Keratinocyte (primary cell): Measurements from ENCODE around the gene CEP120. TPM values are rescaled to one million over a fixed set of nuclear protein-coding genes. Genes with fewer than 3 reads are reported as not detected.

Experiments used
- DNase-seq: peaks from one replicate; pipeline ENCODE4 v3.0.0-alpha.2; 2011; ENCODE audit warnings: low read depth, missing footprints, low spot score
- FAIRE-seq: peaks from 2 replicates; lab custom pipeline; 2011; peaks lifted over from hg19 to GRCh38; lab: Jason Lieb, UNC
- H2AFZ ChIP-seq: 2 replicates; pipeline ENCODE4 v1.6.0; 2012; ENCODE audit warnings: low read length, control low read depth, inconsistent platforms; ENCODE audit not compliant: control insufficient read depth
- H3K27ac ChIP-seq: 2 replicates; pipeline ENCODE4 v1.5.1; 2011; ENCODE audit warnings: low read length; ENCODE audit not compliant: control insufficient read depth, insufficient read depth
- H3K27me3 ChIP-seq: 3 replicates; pipeline ENCODE4 v1.6.0; 2011; ENCODE audit warnings: low read length; ENCODE audit not compliant: control insufficient read depth, insufficient read depth; ENCODE audit errors: extremely low read depth
- H3K36me3 ChIP-seq, 2 experiments: 2 replicates in 1 of 2; 3 replicates in 1 of 2; pipeline ENCODE4 v1.5.1; 2011; ENCODE audit warnings: low read length in 2 of 2, mild to moderate bottlenecking in 1 of 2; ENCODE audit not compliant: control insufficient read depth in 2 of 2, insufficient read depth in 2 of 2; ENCODE audit errors: extremely low read depth in 1 of 2
- H3K4me1 ChIP-seq: 3 replicates; pipeline ENCODE4 v1.5.1; 2011; ENCODE audit warnings: low read length; ENCODE audit not compliant: control insufficient read depth, insufficient read depth; ENCODE audit errors: extremely low read depth
- H3K4me2 ChIP-seq: 3 replicates; pipeline ENCODE4 v1.6.0; 2011; ENCODE audit warnings: low read depth, low read length; ENCODE audit not compliant: control insufficient read depth, insufficient read depth; ENCODE audit errors: extremely low read depth
- H3K4me3 ChIP-seq, 3 experiments: fragments of 200-600 bp in 1 of 3; sonication (generic) in 1 of 3; 2 replicates in 2 of 3; 3 replicates in 1 of 3; pipeline ENCODE4 v1.5.1; 2011 to 2016; ENCODE audit warnings: low read length in 3 of 3, mild to moderate bottlenecking in 3 of 3, control low read depth in 2 of 3, inconsistent platforms in 1 of 3, low read depth in 1 of 3, mixed read lengths in 1 of 3, mixed run types in 1 of 3, moderate library complexity in 1 of 3; ENCODE audit not compliant: control insufficient read depth in 2 of 3, insufficient read depth in 2 of 3; ENCODE audit errors: extremely low read depth in 1 of 3
- H3K79me2 ChIP-seq: 2 replicates; pipeline ENCODE4 v1.6.0; 2012; ENCODE audit warnings: low read length; ENCODE audit not compliant: control insufficient read depth, insufficient read depth
- H3K9ac ChIP-seq: 3 replicates; pipeline ENCODE4 v1.6.0; 2011; ENCODE audit warnings: low read length; ENCODE audit not compliant: control insufficient read depth, insufficient read depth; ENCODE audit errors: extremely low read depth
- H3K9me1 ChIP-seq: 3 replicates; pipeline ENCODE4 v1.6.0; 2011; ENCODE audit warnings: low read length; ENCODE audit not compliant: control insufficient read depth, insufficient read depth; ENCODE audit errors: extremely low read depth
- H3K9me3 ChIP-seq: 2 replicates; pipeline ENCODE4 v1.5.1; 2012; ENCODE audit warnings: low read depth, low read length; ENCODE audit not compliant: control insufficient read depth
- H4K20me1 ChIP-seq: 3 replicates; pipeline ENCODE4 v1.6.0; 2011; ENCODE audit warnings: low read length; ENCODE audit not compliant: control insufficient read depth, insufficient read depth; ENCODE audit errors: extremely low read depth
- CTCF ChIP-seq, 3 experiments: IDR thresholded peaks in 1 of 3; conservative IDR thresholded peaks in 1 of 3; optimal IDR thresholded peaks in 1 of 3; 2 replicates in 2 of 3; 3 replicates in 1 of 3; pipeline versions ENCODE3 to v1.5.1; 2011; ENCODE audit warnings: low read length in 3 of 3, mild to moderate bottlenecking in 3 of 3, moderate library complexity in 2 of 3, control low read depth in 1 of 3, inconsistent platforms in 1 of 3; ENCODE audit not compliant: insufficient read depth in 2 of 3; ENCODE audit errors: extremely low read depth in 1 of 3
- EZH2 ChIP-seq: IDR thresholded peaks from one replicate; pipeline ENCODE4 v1.6.1; 2012; ENCODE audit warnings: inconsistent platforms, mild to moderate bottlenecking, low read length, moderate library complexity
- dilution Hi-C: fragments of 300-500 bp; cut with MboI; formaldehyde crosslinking; loops from one replicate; pipeline ENCODE4 v1.7.0; 2020; ENCODE audit warnings: low sequenced_read_pairs; ENCODE audit not compliant: extremely low pct_ligation_motif_present
- polyA plus RNA-seq, 5 experiments: library from polyadenylated mRNA; depleted of rRNA in 3 of 5; stranded (reverse) in 3 of 5; stranded (forward) in 1 of 5; unstranded in 1 of 5; fragments of >200 nt; gene quantifications; 1 replicate in 1 of 5; 2 replicates in 3 of 5; 3 replicates in 1 of 5; pipeline versions ENCODE4 v1.2.1 to v1.2.3, GENCODE V29; 2011 to 2012; ENCODE audit warnings: missing spikeins in 2 of 5, low read depth in 1 of 5, low replicate concordance in 1 of 5

Gene CEP120
- polyA plus RNA-seq, 1 donor (not counting 4 experiments of a cell fraction or from before 2014, with no cell fraction given): 11.7 TPM

- Histone ChIP-seq H3K4me1 (no peaks in the 10 kb centered on the region), H3K4me3 (no peak overlapping the region), H2AFZ (no peak overlapping the region), H3K79me2 (no peaks in the 10 kb centered on the region), H3K9ac (no peak overlapping the region), H3K27ac (no peak overlapping the region), H4K20me1 (no peaks in the 10 kb centered on the region), H3K36me3 (peaks cover 5 to 18% of the 10 kb centered on the region in 2 experiments), H3K9me1 (no peaks in the 10 kb centered on the region), H3K9me3 (no peaks in the 10 kb centered on the region), H3K27me3 (no peaks in the 10 kb centered on the region), H3K4me2 (no peak overlapping the region)
- peak; percentile 49 to 64 (median 63) for TF ChIP-seq CTCF (optimal IDR thresholded peaks at IDR 0.05 in 1 of 3, IDR thresholded peaks at IDR 0.05 in 1 of 3, conservative IDR thresholded peaks at IDR 0.05 in 1 of 3; ENCODE audit: extremely low read depth in 1 of 3, insufficient read depth in 2 of 3, low read length in 3 of 3)
- TF ChIP-seq EZH2: no peak
- FAIRE-seq (no peak), DNase-seq (no peak)
- dilution Hi-C loops: no loop called here
Observed at GRCh38 chr5:123371575-123372179, 51.5 kb downstream of the CEP120 start.

GRCh38 chr5:123369371-123369968 lies 53.7 kb downstream of the CEP120 start:
- DNase-seq: no peak
- dilution Hi-C loops: no loop called here
- no peak for FAIRE-seq
- Histone ChIP-seq H3K4me1 (no peaks in the 10 kb centered on the region), H3K27ac (no peak overlapping the region), H3K27me3 (no peaks in the 10 kb centered on the region), H3K4me2 (no peak overlapping the region), H2AFZ (no peak overlapping the region), H3K4me3 (no peak overlapping the region), H3K36me3 (peaks cover 4 to 8% of the 10 kb centered on the region in 2 experiments), H3K9me1 (no peaks in the 10 kb centered on the region), H3K79me2 (no peaks in the 10 kb centered on the region), H3K9me3 (no peaks in the 10 kb centered on the region), H4K20me1 (no peaks in the 10 kb centered on the region), H3K9ac (no peak overlapping the region)
- no peak for TF ChIP-seq CTCF (optimal IDR thresholded peaks at IDR 0.05 in 1 of 3, IDR thresholded peaks at IDR 0.05 in 1 of 3, conservative IDR thresholded peaks at IDR 0.05 in 1 of 3; ENCODE audit: extremely low read depth in 1 of 3, insufficient read depth in 2 of 3, low read length in 3 of 3)
- TF ChIP-seq EZH2: no peak
